Thyroid gland (tissue), 4 donors: ENCODE data around the gene MBD2. TPM values are rescaled to one million over a fixed set of nuclear protein-coding genes. Genes with fewer than 3 reads are reported as not detected.

Experiments
- DNase-seq, 2 donors: peaks; one replicate each; pipeline ENCODE4 v3.0.0-alpha.2; 2019
- H3K27ac ChIP-seq, 3 donors: fragments of 200-600 bp; sonication (generic); 1 replicate in 2 of 3; 2 replicates in 1 of 3; pipeline ENCODE4 v1.5.1; 2016 to 2019; ENCODE audit warnings: mild to moderate bottlenecking in 1 of 3, moderate library complexity in 1 of 3
- H3K27me3 ChIP-seq: fragments of 200-600 bp; sonication (generic); one replicate; pipeline ENCODE4 v1.5.1; 2019
- H3K36me3 ChIP-seq, 2 donors: fragments of 200-600 bp; sonication (generic); one replicate each; pipeline ENCODE4 v1.5.1; 2016 to 2019
- H3K4me1 ChIP-seq, 2 donors: fragments of 200-600 bp; sonication (generic); one replicate each; pipeline ENCODE4 v1.5.1; 2017 to 2019
- H3K4me3 ChIP-seq, 3 donors: fragments of 200-600 bp; sonication (generic); replicated peaks in 1 of 3; 1 replicate in 2 of 3; 2 replicates in 1 of 3; pipeline ENCODE4 v1.5.1; 2016; ENCODE audit warnings: mild to moderate bottlenecking in 1 of 3
- H3K9me3 ChIP-seq: fragments of 200-600 bp; sonication (generic); one replicate; pipeline ENCODE4 v1.5.1; 2017
- POLR2A ChIP-seq, 2 donors: fragments of 450-650 bp; IDR thresholded peaks; one replicate each; pipeline ENCODE4 v1.6.1; 2017; ENCODE audit warnings: antibody characterized with exemption in 2 of 2, mild to moderate bottlenecking in 2 of 2, moderate library complexity in 1 of 2
- WGBS, 2 donors: methylation state at CpG; one replicate each; pipeline ENCODE4 v1.1.5; 2017; 5-methylcytosine and 5-hydroxymethylcytosine counted together
- intact Hi-C: fragments of 100-400 bp; cut with DNase I; formaldehyde crosslinking; loops from one replicate; pipeline ENCODE4 v1.15.1; 2023
- small RNA-seq: library from RNA; depleted of rRNA; stranded (forward); fragments of <200 nt; gene quantifications from one replicate; pipeline ENCODE3, GENCODE V24; 2016
- total RNA-seq, 4 donors: library from RNA; depleted of rRNA; stranded (reverse); fragments of >200 nt; gene quantifications; one replicate each; pipeline ENCODE4 v1.2.3, GENCODE V29; 2016
- TF ChIP-seq, protein P1 (sequence below), 6 experiments: fragments of 200-600 bp in 3 of 6; fragments of 450-650 bp in 3 of 6; sonication (generic) in 3 of 6; IDR thresholded peaks; one replicate each; pipeline ENCODE4 v1.5.1; 2016 to 2019; ENCODE audit warnings: antibody characterized with exemption in 6 of 6, mild to moderate bottlenecking in 2 of 6, inconsistent platforms in 1 of 6, moderate library complexity in 1 of 6

Gene MBD2
- total RNA-seq, 4 donors from 2014 or later: 81.4 to 96.3 (median 88.8) TPM

DNA sequence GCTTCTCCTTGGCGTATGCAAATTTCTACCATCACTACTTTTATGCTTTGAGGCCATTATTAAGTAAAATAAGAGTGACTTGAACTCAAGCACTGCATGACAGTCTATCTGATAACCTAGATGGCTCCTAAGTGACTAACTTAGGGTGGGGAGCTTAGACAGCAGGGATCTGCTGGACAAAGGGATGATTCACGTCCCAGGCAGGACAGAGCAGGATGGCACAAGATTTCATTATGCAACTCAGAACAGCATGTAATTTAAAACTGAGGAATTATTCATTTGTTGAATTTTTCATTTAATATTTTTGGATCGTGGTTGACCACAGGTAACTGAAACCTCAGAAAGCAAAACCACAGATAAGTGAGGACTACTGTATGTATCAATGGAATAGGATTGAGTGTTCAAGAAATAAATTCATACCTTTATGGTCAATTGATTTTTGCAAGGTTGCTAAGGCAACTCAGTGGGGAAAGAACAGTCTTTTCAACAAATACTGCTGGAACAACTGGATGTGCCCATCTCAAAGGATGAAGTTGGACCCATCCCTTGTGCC is 115.3 kb downstream of the MBD2 start:
- intact Hi-C loops: no loop called here
- H3K4me1 ChIP-seq: no peaks in the 10 kb centered on the region
- TF ChIP-seq, protein P1, sequence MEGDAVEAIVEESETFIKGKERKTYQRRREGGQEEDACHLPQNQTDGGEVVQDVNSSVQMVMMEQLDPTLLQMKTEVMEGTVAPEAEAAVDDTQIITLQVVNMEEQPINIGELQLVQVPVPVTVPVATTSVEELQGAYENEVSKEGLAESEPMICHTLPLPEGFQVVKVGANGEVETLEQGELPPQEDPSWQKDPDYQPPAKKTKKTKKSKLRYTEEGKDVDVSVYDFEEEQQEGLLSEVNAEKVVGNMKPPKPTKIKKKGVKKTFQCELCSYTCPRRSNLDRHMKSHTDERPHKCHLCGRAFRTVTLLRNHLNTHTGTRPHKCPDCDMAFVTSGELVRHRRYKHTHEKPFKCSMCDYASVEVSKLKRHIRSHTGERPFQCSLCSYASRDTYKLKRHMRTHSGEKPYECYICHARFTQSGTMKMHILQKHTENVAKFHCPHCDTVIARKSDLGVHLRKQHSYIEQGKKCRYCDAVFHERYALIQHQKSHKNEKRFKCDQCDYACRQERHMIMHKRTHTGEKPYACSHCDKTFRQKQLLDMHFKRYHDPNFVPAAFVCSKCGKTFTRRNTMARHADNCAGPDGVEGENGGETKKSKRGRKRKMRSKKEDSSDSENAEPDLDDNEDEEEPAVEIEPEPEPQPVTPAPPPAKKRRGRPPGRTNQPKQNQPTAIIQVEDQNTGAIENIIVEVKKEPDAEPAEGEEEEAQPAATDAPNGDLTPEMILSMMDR (IDR thresholded peaks at IDR 0.05): no peak
- no peak for TF ChIP-seq POLR2A (IDR thresholded peaks at IDR 0.05)
- no peaks in the 10 kb centered on the region for H3K36me3 ChIP-seq
- no peak for DNase-seq
- H3K9me3 ChIP-seq: no peaks in the 10 kb centered on the region
- H3K27ac ChIP-seq: no peak overlapping the region
- H3K4me3 ChIP-seq: no peak overlapping the region
- WGBS, 2 donors: 94 to 97% methylated on average over 3 of the region's 3 CpGs
- H3K27me3 ChIP-seq: no peaks in the 10 kb centered on the region

DNA sequence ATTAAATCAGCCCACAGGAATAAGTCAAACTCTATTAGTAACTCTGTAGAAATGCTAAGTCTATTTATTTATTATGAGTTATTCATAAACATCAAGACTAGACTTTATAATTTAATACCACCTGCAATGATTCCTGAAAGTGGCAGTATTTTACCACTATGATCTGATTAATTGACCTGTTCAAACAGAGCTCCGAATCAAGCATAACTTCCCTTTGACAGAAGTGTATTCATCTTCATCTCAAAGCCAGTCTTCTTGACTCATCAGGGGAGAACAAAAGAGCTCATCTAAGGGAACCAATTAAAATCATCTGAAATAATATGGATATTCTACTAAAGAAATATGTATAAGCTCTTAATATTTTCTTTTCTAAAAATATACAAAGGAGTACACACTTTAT is 122.3 kb downstream of the MBD2 start:
- 82 to 98% methylated on average over 1 of the region's 1 CpG for WGBS, 2 donors
- TF ChIP-seq, protein P1 (IDR thresholded peaks at IDR 0.05): no peak
- no peak for TF ChIP-seq POLR2A (IDR thresholded peaks at IDR 0.05)
- no peaks in the 10 kb centered on the region for H3K36me3 ChIP-seq
- H3K9me3 ChIP-seq: no peaks in the 10 kb centered on the region
- DNase-seq: no peak
- intact Hi-C loops: no loop called here
- no peak overlapping the region for H3K4me3 ChIP-seq
- H3K27ac ChIP-seq: no peak overlapping the region
- no peaks in the 10 kb centered on the region for H3K4me1 ChIP-seq
- H3K27me3 ChIP-seq: no peaks in the 10 kb centered on the region

Small RNA genes lying within 50 kb of the gene (small RNA-seq; reads per million reads assigned to genes)
- 44.2 reads per million, percentile 95 among the genes with 10 or more reads in this experiment for gene SNORA37

Other genes with a start within 250 kb of the MBD2 start
- gene POLI, start 44.8 kb upstream of the MBD2 start, total RNA-seq: 100 to 1,000 TPM in 3 of 4 donors, 10 to 100 TPM in 1; 93.4 to 152 (median 118) TPM
- gene STARD6, start 133.2 kb upstream of the MBD2 start, total RNA-seq: not detected
- 1 to 10 TPM in 3 of 4 donors, under 1 TPM in 1; 0.96 to 2.2 (median 1.5) TPM for gene C18orf54, start 133.2 kb upstream of the MBD2 start, total RNA-seq